HepG2 (cell line): ENCODE measurements around the gene RIMBP2. TPM values are rescaled to one million over a fixed set of nuclear protein-coding genes. Genes with fewer than 3 reads are reported as not detected.

Source experiments
- HOXA7 ChIP-seq: sonication (generic); formaldehyde crosslinking; IDR thresholded peaks from 2 replicates; pipeline ENCODE4 v1.8.1; 2022; ENCODE audit warnings: mild to moderate bottlenecking, missing genetic modification reagents, moderate library complexity
- NR2F2 ChIP-seq: IDR thresholded peaks from 2 replicates; pipeline ENCODE4 v1.6.1; 2012; ENCODE audit warnings: low read depth, inconsistent platforms, borderline replicate concordance
- NR3C1 ChIP-seq: sonication (generic); formaldehyde crosslinking; IDR thresholded peaks from 2 replicates; pipeline ENCODE4 v1.4.0; 2020; ENCODE audit warnings: missing genetic modification reagents
- RBAK ChIP-seq: sonication (generic); formaldehyde crosslinking; IDR thresholded peaks from 2 replicates; pipeline ENCODE4 v1.5.1; 2020; ENCODE audit warnings: mild to moderate bottlenecking, missing genetic modification reagents
- WIZ ChIP-seq: sonication (generic); formaldehyde crosslinking; IDR thresholded peaks from 2 replicates; pipeline ENCODE4 v1.5.1; 2020; ENCODE audit warnings: mild to moderate bottlenecking, missing genetic modification reagents
- ZFX ChIP-seq: sonication (generic); formaldehyde crosslinking; IDR thresholded peaks from 2 replicates; pipeline ENCODE4 v1.4.0; 2020; ENCODE audit warnings: mild to moderate bottlenecking, low read depth, missing genetic modification reagents, moderate library complexity
- polyA plus RNA-seq, 8 experiments: library from polyadenylated mRNA; depleted of rRNA in 3 of 8; stranded (reverse) in 7 of 8; unstranded in 1 of 8; fragments of >200 nt; fragmentation: Illumina TruSeq in 4 of 8; extraction: Trizol in 4 of 8; gene quantifications; 2 replicates each; pipeline versions ENCODE4 v1.2.1 to v1.2.3, GENCODE V29; 2011 to 2016; ENCODE audit warnings: low read depth in 4 of 8, missing spikeins in 1 of 8, mixed read lengths in 1 of 8; ENCODE audit not compliant: insufficient read depth in 1 of 8
- total RNA-seq, 5 experiments: library from RNA; depleted of rRNA; stranded (reverse); fragments of >200 nt; fragmentation: Illumina TruSeq; extraction: Trizol; gene quantifications; 2 replicates each; pipeline ENCODE4 v1.2.3, GENCODE V29; 2016; ENCODE audit warnings: low read depth in 1 of 5
- TF ChIP-seq, protein P1 (sequence below): sonication (generic); formaldehyde crosslinking; IDR thresholded peaks from 2 replicates; pipeline ENCODE4 v1.4.0; 2020; ENCODE audit warnings: missing genetic modification reagents
- TF ChIP-seq, protein P2 (sequence below): sonication (generic); IDR thresholded peaks from 2 replicates; pipeline ENCODE4 v1.6.1; 2016; ENCODE audit warnings: low read depth, borderline replicate concordance

Gene RIMBP2
- total and polyA plus RNA-seq, 2 of the 13 experiments (the other 11 are each of a cell fraction or from before 2014, with no cell fraction given): 0.03 TPM; not detected in 1

- TF ChIP-seq, protein P1, sequence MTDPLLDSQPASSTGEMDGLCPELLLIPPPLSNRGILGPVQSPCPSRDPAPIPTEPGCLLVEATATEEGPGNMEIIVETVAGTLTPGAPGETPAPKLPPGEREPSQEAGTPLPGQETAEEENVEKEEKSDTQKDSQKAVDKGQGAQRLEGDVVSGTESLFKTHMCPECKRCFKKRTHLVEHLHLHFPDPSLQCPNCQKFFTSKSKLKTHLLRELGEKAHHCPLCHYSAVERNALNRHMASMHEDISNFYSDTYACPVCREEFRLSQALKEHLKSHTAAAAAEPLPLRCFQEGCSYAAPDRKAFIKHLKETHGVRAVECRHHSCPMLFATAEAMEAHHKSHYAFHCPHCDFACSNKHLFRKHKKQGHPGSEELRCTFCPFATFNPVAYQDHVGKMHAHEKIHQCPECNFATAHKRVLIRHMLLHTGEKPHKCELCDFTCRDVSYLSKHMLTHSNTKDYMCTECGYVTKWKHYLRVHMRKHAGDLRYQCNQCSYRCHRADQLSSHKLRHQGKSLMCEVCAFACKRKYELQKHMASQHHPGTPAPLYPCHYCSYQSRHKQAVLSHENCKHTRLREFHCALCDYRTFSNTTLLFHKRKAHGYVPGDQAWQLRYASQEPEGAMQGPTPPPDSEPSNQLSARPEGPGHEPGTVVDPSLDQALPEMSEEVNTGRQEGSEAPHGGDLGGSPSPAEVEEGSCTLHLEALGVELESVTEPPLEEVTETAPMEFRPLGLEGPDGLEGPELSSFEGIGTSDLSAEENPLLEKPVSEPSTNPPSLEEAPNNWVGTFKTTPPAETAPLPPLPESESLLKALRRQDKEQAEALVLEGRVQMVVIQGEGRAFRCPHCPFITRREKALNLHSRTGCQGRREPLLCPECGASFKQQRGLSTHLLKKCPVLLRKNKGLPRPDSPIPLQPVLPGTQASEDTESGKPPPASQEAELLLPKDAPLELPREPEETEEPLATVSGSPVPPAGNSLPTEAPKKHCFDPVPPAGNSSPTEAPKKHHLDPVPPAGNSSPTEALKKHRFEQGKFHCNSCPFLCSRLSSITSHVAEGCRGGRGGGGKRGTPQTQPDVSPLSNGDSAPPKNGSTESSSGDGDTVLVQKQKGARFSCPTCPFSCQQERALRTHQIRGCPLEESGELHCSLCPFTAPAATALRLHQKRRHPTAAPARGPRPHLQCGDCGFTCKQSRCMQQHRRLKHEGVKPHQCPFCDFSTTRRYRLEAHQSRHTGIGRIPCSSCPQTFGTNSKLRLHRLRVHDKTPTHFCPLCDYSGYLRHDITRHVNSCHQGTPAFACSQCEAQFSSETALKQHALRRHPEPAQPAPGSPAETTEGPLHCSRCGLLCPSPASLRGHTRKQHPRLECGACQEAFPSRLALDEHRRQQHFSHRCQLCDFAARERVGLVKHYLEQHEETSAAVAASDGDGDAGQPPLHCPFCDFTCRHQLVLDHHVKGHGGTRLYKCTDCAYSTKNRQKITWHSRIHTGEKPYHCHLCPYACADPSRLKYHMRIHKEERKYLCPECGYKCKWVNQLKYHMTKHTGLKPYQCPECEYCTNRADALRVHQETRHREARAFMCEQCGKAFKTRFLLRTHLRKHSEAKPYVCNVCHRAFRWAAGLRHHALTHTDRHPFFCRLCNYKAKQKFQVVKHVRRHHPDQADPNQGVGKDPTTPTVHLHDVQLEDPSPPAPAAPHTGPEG (CRISPR knock-in tag): no peak
- TF ChIP-seq ZFX (CRISPR knock-in tag) (no peak), NR2F2 (no peak), NR3C1 (CRISPR knock-in tag) (no peak), HOXA7 (CRISPR knock-in tag) (no peak), WIZ (CRISPR knock-in tag) (no peak), RBAK (CRISPR knock-in tag) (no peak)
- TF ChIP-seq, protein P2, sequence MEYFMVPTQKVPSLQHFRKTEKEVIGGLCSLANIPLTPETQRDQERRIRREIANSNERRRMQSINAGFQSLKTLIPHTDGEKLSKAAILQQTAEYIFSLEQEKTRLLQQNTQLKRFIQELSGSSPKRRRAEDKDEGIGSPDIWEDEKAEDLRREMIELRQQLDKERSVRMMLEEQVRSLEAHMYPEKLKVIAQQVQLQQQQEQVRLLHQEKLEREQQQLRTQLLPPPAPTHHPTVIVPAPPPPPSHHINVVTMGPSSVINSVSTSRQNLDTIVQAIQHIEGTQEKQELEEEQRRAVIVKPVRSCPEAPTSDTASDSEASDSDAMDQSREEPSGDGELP: no peak
Observed at GRCh38 chr12:130469552-130469951, 246.5 kb downstream of the RIMBP2 start (continued).
